Ovary (tissue), 9 donors: Measurements from ENCODE around the gene PRR13. TPM values are rescaled to one million over a fixed set of nuclear protein-coding genes. Genes with fewer than 3 reads are reported as not detected.

Experiments used
- DNase-seq, 5 donors: peaks; one replicate each; pipeline ENCODE4 v3.0.0-alpha.2; 2019 to 2020
- H3K27ac ChIP-seq, 2 donors: fragments of 200-600 bp; one replicate each; pipeline versions ENCODE4 v1.5.1 to v1.8.0; 2019 to 2022
- H3K27me3 ChIP-seq: fragments of 200-600 bp; one replicate; pipeline ENCODE4 v1.8.0; 2022
- H3K36me3 ChIP-seq: fragments of 200-600 bp; sonication (generic); one replicate; pipeline ENCODE4 v1.5.1; 2019
- H3K4me1 ChIP-seq: one replicate; pipeline ENCODE4 v1.8.1; 2013; ENCODE audit warnings: mild to moderate bottlenecking, moderate library complexity; ENCODE audit not compliant: insufficient read depth
- H3K4me3 ChIP-seq: fragments of 200-600 bp; sonication (generic); one replicate; pipeline ENCODE4 v1.5.1; 2017
- H3K9me3 ChIP-seq, 2 donors: fragments of 200-600 bp in 1 of 2; sonication (generic) in 1 of 2; one replicate each; pipeline versions ENCODE4 v1.5.1 to v1.8.1; 2013 to 2019; ENCODE audit warnings: mild to moderate bottlenecking in 1 of 2, moderate library complexity in 1 of 2
- EP300 ChIP-seq: sonication (generic); formaldehyde crosslinking; IDR thresholded peaks from one replicate; pipeline ENCODE4 v1.6.1; 2017; ENCODE audit warnings: antibody characterized with exemption
- POLR2A ChIP-seq: fragments of 450-650 bp; IDR thresholded peaks from one replicate; pipeline ENCODE4 v1.6.1; 2017; ENCODE audit warnings: antibody characterized with exemption, mild to moderate bottlenecking, moderate library complexity
- WGBS, 3 donors: extraction: QIAGEN DNeasy Blood & Tissue Kit in 1 of 3; methylation state at CpG; one replicate each; pipeline versions ENCODE4 v1.1.5 to v1.1.7; 2013 to 2017; 5-methylcytosine and 5-hydroxymethylcytosine counted together
- intact Hi-C, 4 donors: fragments of 100-400 bp; cut with DNase I; formaldehyde crosslinking; loops; one replicate each; pipeline versions ENCODE4 v1.11.0 to v1.15.1; 2022 to 2023
- polyA plus RNA-seq, 2 donors: library from polyadenylated mRNA; stranded (reverse); fragments of 200-250 nt in 1 of 2; fragments of 350-450 nt in 1 of 2; fragmentation: Illumina TruSeq in 1 of 2; extraction: RNeasy Lipid Tissue Mini Kit (QIAGEN cat#74804) in 1 of 2; gene quantifications; one replicate each; pipeline ENCODE4 v1.2.3, GENCODE V29; 2013 to 2014
- total RNA-seq, 7 donors: library from RNA; depleted of rRNA in 2 of 7; stranded (reverse); fragments of >200 nt in 2 of 7; fragmentation: NEBNext Ultra II Directional in 3 of 7; extraction: Animal tissue kit (Norgen Biotek cat#: 25700) in 3 of 7; gene quantifications; one replicate each; pipeline versions ENCODE4 v1.1.0 to v1.2.4, GENCODE V29; 2016 to 2023
- TF ChIP-seq, protein P1 (sequence below), 3 donors: fragments of 450-650 bp in 2 of 3; fragments of 200-600 bp in 1 of 3; IDR thresholded peaks; one replicate each; pipeline versions ENCODE4 v1.5.1 to v1.8.0; 2016 to 2022; ENCODE audit warnings: antibody characterized with exemption in 3 of 3, mild to moderate bottlenecking in 1 of 3
- donor health status: DM: no; HTN: no; CAD: no; lungs with moderate emphysema.
- donor health status: DM: no; HTN: no; CAD: no.
- donor health status: Bipolar disorder and iron deficiency.
- donor health status: DM: yes; HTN: yes; CAD: no.
- donor health status: DM: no; HTN: no; CAD: no.
- donor health status: DM: yes; HTN: yes; CAD: no.

The PRR13 gene
- total and polyA plus RNA-seq, 9 donors = 46.1 to 320 (median 118) TPM

DNA sequence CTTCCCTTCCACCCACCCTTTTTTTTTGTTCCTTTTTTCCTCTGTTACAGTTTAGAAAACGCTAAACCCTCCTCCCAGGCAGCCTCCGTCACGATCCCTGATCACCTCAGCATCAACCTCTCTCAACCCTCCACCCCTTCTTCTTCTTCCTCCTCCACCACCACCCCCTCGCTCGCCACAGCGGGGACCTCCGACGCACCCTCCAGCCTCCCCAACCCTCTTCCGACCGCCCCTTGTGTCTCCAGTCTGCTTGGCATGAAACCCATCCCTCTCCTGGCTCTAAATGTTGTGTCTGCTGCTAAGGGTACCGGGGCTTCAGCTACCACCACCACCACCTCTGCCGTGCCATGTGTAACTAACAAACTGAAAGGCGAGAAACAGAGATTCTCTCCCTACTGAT is 33.3 kb downstream of the PRR13 start:
- Histone ChIP-seq H3K4me3 (no peak overlapping the region), H3K4me1 (no peaks in the 10 kb centered on the region), H3K9me3 (no peaks in the 10 kb centered on the region), H3K36me3 (no peaks in the 10 kb centered on the region), H3K27me3 (no peaks in the 10 kb centered on the region), H3K27ac (no peak overlapping the region)
- DNase-seq = no peak
- TF ChIP-seq POLR2A = no peak
- TF ChIP-seq, protein P1, sequence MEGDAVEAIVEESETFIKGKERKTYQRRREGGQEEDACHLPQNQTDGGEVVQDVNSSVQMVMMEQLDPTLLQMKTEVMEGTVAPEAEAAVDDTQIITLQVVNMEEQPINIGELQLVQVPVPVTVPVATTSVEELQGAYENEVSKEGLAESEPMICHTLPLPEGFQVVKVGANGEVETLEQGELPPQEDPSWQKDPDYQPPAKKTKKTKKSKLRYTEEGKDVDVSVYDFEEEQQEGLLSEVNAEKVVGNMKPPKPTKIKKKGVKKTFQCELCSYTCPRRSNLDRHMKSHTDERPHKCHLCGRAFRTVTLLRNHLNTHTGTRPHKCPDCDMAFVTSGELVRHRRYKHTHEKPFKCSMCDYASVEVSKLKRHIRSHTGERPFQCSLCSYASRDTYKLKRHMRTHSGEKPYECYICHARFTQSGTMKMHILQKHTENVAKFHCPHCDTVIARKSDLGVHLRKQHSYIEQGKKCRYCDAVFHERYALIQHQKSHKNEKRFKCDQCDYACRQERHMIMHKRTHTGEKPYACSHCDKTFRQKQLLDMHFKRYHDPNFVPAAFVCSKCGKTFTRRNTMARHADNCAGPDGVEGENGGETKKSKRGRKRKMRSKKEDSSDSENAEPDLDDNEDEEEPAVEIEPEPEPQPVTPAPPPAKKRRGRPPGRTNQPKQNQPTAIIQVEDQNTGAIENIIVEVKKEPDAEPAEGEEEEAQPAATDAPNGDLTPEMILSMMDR (IDR thresholded peaks at IDR 0.05) = no peak
- TF ChIP-seq EP300 = no peak
- intact Hi-C loops = no loop called here
- WGBS, 3 donors = 23 to 44% (median 23%) methylated on average over 13 of the region's 13 CpGs

DNA sequence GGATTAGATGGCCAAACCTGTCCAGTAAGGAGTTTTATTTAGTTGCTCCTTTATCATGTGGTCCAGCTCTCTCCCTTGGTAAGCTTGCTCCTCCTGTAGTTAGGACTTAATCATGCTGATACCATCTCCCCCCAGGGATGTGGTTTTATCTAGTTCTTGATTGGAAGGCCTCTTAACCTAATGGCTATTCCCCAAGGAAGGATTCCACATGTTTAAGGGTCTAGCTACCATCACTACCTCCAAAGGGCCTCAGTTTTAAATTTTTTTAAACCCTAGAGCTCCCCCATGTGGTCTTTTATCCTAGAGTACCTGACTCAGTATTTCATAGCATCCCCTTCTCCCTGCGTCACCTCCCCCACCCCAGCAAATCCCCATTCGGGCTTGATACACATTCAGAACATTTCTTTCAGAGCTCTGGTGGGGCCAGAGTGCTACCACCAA is 35.3 kb downstream of the PRR13 start:
- no peaks in the 10 kb centered on the region for H3K9me3 ChIP-seq
- no peak overlapping the region for H3K27ac ChIP-seq
- no peaks in the 10 kb centered on the region for H3K36me3 ChIP-seq
- no peak for DNase-seq
- peaks cover 2% of the 10 kb centered on the region for H3K4me1 ChIP-seq
- no peaks in the 10 kb centered on the region for H3K27me3 ChIP-seq
- intact Hi-C loops = no loop called here
- TF ChIP-seq, protein P1 (IDR thresholded peaks at IDR 0.05) = no peak
- no peak for TF ChIP-seq EP300
- WGBS, 3 donors = 52 to 62% (median 56%) methylated on average over 2 of the region's 2 CpGs
- no peak overlapping the region for H3K4me3 ChIP-seq

DNA sequence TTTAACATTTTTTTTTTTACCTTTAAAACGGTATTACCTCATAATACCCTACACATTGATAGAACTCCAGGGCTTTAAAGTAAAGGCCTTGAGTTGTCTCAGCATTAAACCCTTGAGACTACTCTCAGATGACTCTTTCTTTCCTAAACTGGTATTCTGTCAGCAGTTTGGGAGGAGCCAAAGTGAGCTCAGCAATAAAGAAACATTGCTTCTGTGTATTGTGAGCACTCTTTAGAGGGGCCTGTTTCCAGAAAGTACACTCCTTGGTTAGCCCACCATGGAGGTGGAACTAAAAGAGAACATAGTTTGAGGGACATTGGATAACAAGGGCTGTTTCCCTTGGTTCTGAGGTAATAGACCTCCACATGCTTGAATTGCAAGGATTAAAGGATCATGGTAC is 37.3 kb downstream of the PRR13 start:
- TF ChIP-seq, protein P1 (IDR thresholded peaks at IDR 0.05) = no peak
- TF ChIP-seq POLR2A (no peak), EP300 (no peak)
- no peak for DNase-seq
- H3K27me3 ChIP-seq = no peaks in the 10 kb centered on the region
- H3K4me3 ChIP-seq = no peak overlapping the region
- no peak overlapping the region for H3K27ac ChIP-seq
- peaks cover 2% of the 10 kb centered on the region for H3K4me1 ChIP-seq
- no peaks in the 10 kb centered on the region for H3K36me3 ChIP-seq
- WGBS, 3 donors = 10 to 23% (median 20%) methylated on average over 1 of the region's 1 CpG
- intact Hi-C loops = no loop called here
- no peaks in the 10 kb centered on the region for H3K9me3 ChIP-seq

DNA sequence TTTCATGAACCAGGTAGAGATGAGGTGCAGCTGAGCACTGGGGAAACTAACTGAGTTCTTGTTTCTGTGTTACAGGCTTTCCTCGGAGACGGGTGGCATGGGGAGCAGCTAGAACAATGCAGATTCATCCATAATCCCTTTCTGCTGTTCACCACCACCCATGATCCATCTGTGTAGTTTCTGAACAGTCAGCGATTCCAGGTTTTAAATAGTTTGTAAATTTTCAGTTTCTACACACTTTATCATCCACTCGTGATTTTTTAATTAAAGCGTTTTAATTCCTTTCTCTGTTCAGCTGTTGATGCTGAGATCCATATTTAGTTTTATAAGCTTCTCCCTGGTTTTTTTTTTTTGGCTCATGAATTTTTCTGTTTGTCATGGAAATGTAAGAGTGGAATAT is 37.8 kb downstream of the PRR13 start:
- intact Hi-C loops = no loop called here
- WGBS, 3 donors = 56 to 65% (median 57%) methylated on average over 5 of the region's 5 CpGs
- H3K4me3 ChIP-seq = no peak overlapping the region
- H3K4me1 ChIP-seq = peaks cover 2% of the 10 kb centered on the region
- no peak for DNase-seq
- TF ChIP-seq, protein P1 (IDR thresholded peaks at IDR 0.05) = no peak
- TF ChIP-seq POLR2A (no peak), EP300 (no peak)
- no peak overlapping the region for H3K27ac ChIP-seq
- no peaks in the 10 kb centered on the region for H3K9me3 ChIP-seq
- no peaks in the 10 kb centered on the region for H3K27me3 ChIP-seq
- no peaks in the 10 kb centered on the region for H3K36me3 ChIP-seq
